B cell (primary cell): Measurements from ENCODE around the gene TGFBR3.

Experiments
- CTCF ChIP-seq: fragments of 200-600 bp; IDR thresholded peaks from one replicate; pipeline ENCODE4 v1.8.0; 2022; ENCODE audit warnings: antibody characterized with exemption, mild to moderate bottlenecking
- EZH2 ChIP-seq: IDR thresholded peaks from 2 replicates; pipeline ENCODE4 v1.6.1; 2012; ENCODE audit warnings: borderline replicate concordance, low read depth, mild to moderate bottlenecking, moderate library complexity, low read length; ENCODE audit not compliant: insufficient read depth, poor library complexity, severe bottlenecking

- TF ChIP-seq CTCF (no peak), EZH2 (no peak)
These were observed 158.2 kb downstream of the TGFBR3 start for GRCh38 chr1:91727763-91728162.
